HEK293 (cell line): ENCODE results near the gene SFXN3.

Experiments
- EGR2 ChIP-seq: fragments of 450-650 bp; formaldehyde crosslinking; IDR thresholded peaks from 2 replicates; pipeline ENCODE4 v1.5.1; 2016; ENCODE audit warnings: low read depth, missing biosample characterization, missing genetic modification characterization
- KLF9 ChIP-seq: fragments of 450-650 bp; formaldehyde crosslinking; IDR thresholded peaks from 2 replicates; pipeline ENCODE4 v1.5.1; 2016; ENCODE audit warnings: missing biosample characterization, missing genetic modification characterization, low read depth
- MZF1 ChIP-seq: fragments of 450-650 bp; formaldehyde crosslinking; IDR thresholded peaks from 2 replicates; pipeline ENCODE4 v1.5.1; 2017; ENCODE audit warnings: missing biosample characterization, missing genetic modification characterization, borderline replicate concordance
- OSR2 ChIP-seq: fragments of 450-650 bp; formaldehyde crosslinking; IDR thresholded peaks from 2 replicates; pipeline ENCODE4 v1.5.1; 2016; ENCODE audit warnings: missing biosample characterization, missing genetic modification characterization
- SETDB1 ChIP-seq: IDR thresholded peaks from one replicate; pipeline ENCODE4 v1.6.1; 2017; ENCODE audit warnings: mild to moderate bottlenecking, low read length, moderate library complexity, mixed read lengths; ENCODE audit not compliant: insufficient read length
- SP2 ChIP-seq: fragments of 450-650 bp; formaldehyde crosslinking; IDR thresholded peaks from 2 replicates; pipeline ENCODE4 v1.5.1; 2016; ENCODE audit warnings: missing biosample characterization, missing genetic modification characterization
- ZBTB1 ChIP-seq: fragments of 450-650 bp; formaldehyde crosslinking; IDR thresholded peaks from 2 replicates; pipeline ENCODE4 v1.5.1; 2016; ENCODE audit warnings: missing biosample characterization, missing genetic modification characterization
- ZBTB21 ChIP-seq: fragments of 450-650 bp; formaldehyde crosslinking; IDR thresholded peaks from 2 replicates; pipeline ENCODE4 v1.5.1; 2017; ENCODE audit warnings: missing biosample characterization, missing genetic modification characterization
- ZBTB26 ChIP-seq: fragments of 450-650 bp; formaldehyde crosslinking; optimal IDR thresholded peaks from 2 replicates; pipeline ENCODE3; 2016; ENCODE audit warnings: missing biosample characterization, mild to moderate bottlenecking, missing genetic modification characterization
- ZBTB48 ChIP-seq: fragments of 450-650 bp; formaldehyde crosslinking; IDR thresholded peaks from 2 replicates; pipeline ENCODE4 v1.5.1; 2016; ENCODE audit warnings: missing biosample characterization, missing genetic modification characterization
- ZBTB8A ChIP-seq: fragments of 450-650 bp; formaldehyde crosslinking; IDR thresholded peaks from 2 replicates; pipeline ENCODE4 v1.5.1; 2016; ENCODE audit warnings: missing biosample characterization, missing genetic modification characterization
- ZNF184 ChIP-seq: fragments of 450-650 bp; IDR thresholded peaks from 2 replicates; pipeline ENCODE4 v1.5.1; 2018; ENCODE audit warnings: missing biosample characterization, mild to moderate bottlenecking, missing genetic modification characterization
- ZNF19 ChIP-seq: fragments of 450-650 bp; formaldehyde crosslinking; IDR thresholded peaks from 2 replicates; pipeline ENCODE4; 2016; ENCODE audit warnings: missing biosample characterization, missing genetic modification characterization, low read depth
- ZNF211 ChIP-seq: fragments of 450-650 bp; formaldehyde crosslinking; IDR thresholded peaks from 2 replicates; pipeline ENCODE4 v1.5.1; 2016; ENCODE audit warnings: low read depth, missing biosample characterization, missing genetic modification characterization
- ZNF214 ChIP-seq: fragments of 450-650 bp; formaldehyde crosslinking; IDR thresholded peaks from 2 replicates; pipeline ENCODE4 v1.5.1; 2017; ENCODE audit warnings: missing biosample characterization, mild to moderate bottlenecking, missing genetic modification characterization, borderline replicate concordance
- ZNF280D ChIP-seq: fragments of 450-650 bp; formaldehyde crosslinking; IDR thresholded peaks from 2 replicates; pipeline ENCODE4 v1.5.1; 2016; ENCODE audit warnings: missing biosample characterization, missing genetic modification characterization
- ZNF335 ChIP-seq: fragments of 450-650 bp; formaldehyde crosslinking; conservative IDR thresholded peaks from 2 replicates; pipeline ENCODE4 v1.5.1; 2016; ENCODE audit warnings: missing biosample characterization, missing genetic modification characterization
- ZNF341 ChIP-seq: fragments of 450-650 bp; formaldehyde crosslinking; IDR thresholded peaks from 2 replicates; pipeline ENCODE4; 2016; ENCODE audit warnings: low read depth, missing biosample characterization, missing genetic modification characterization
- ZNF37A ChIP-seq: fragments of 450-650 bp; IDR thresholded peaks from 2 replicates; pipeline ENCODE4 v1.5.1; 2018; ENCODE audit warnings: missing biosample characterization, missing genetic modification characterization
- ZNF404 ChIP-seq: fragments of 450-650 bp; formaldehyde crosslinking; IDR thresholded peaks from 2 replicates; pipeline ENCODE4 v1.5.1; 2017; ENCODE audit warnings: missing biosample characterization, missing genetic modification characterization
- ZNF48 ChIP-seq: fragments of 450-650 bp; formaldehyde crosslinking; IDR thresholded peaks from 2 replicates; pipeline ENCODE4 v1.5.1; 2016; ENCODE audit warnings: missing biosample characterization, missing genetic modification characterization
- ZNF514 ChIP-seq: fragments of 450-650 bp; formaldehyde crosslinking; IDR thresholded peaks from 2 replicates; pipeline ENCODE4 v1.5.1; 2016; ENCODE audit warnings: missing biosample characterization, missing genetic modification characterization
- ZNF530 ChIP-seq: fragments of 450-650 bp; formaldehyde crosslinking; IDR thresholded peaks from 2 replicates; pipeline ENCODE4 v1.5.1; 2016; ENCODE audit warnings: low read depth, missing biosample characterization, missing genetic modification characterization
- ZNF596 ChIP-seq: fragments of 450-650 bp; IDR thresholded peaks from 2 replicates; pipeline ENCODE4 v1.5.0; 2018; ENCODE audit warnings: missing biosample characterization, mild to moderate bottlenecking, missing genetic modification characterization, moderate library complexity
- ZNF626 ChIP-seq: fragments of 450-650 bp; sonication (Bioruptor Pico); formaldehyde crosslinking; IDR thresholded peaks from 2 replicates; pipeline ENCODE4 v1.5.1; 2018; ENCODE audit warnings: missing biosample characterization, missing genetic modification characterization, inconsistent platforms
- ZNF704 ChIP-seq: fragments of 450-650 bp; formaldehyde crosslinking; IDR thresholded peaks from 2 replicates; pipeline ENCODE4 v1.5.1; 2016; ENCODE audit warnings: missing biosample characterization, missing genetic modification characterization
- ZNF76 ChIP-seq: fragments of 450-650 bp; formaldehyde crosslinking; IDR thresholded peaks from 2 replicates; pipeline ENCODE4; 2016; ENCODE audit warnings: low read depth, missing biosample characterization, missing genetic modification characterization, borderline replicate concordance
- ZNF768 ChIP-seq: fragments of 450-650 bp; formaldehyde crosslinking; IDR thresholded peaks from 2 replicates; pipeline ENCODE4 v1.5.1; 2018; ENCODE audit warnings: missing biosample characterization, mild to moderate bottlenecking, missing genetic modification characterization
- ZNF776 ChIP-seq: fragments of 450-650 bp; formaldehyde crosslinking; IDR thresholded peaks from 2 replicates; pipeline ENCODE4 v1.5.0; 2017; ENCODE audit warnings: missing biosample characterization, missing genetic modification characterization, borderline replicate concordance
- ZNF792 ChIP-seq: fragments of 450-650 bp; formaldehyde crosslinking; IDR thresholded peaks from 2 replicates; pipeline ENCODE4 v1.5.1; 2016; ENCODE audit warnings: missing biosample characterization, missing genetic modification characterization
- ZNF830 ChIP-seq: fragments of 450-650 bp; IDR thresholded peaks from 2 replicates; pipeline ENCODE4 v1.5.0; 2018; ENCODE audit warnings: missing biosample characterization, missing genetic modification characterization, low read depth, mild to moderate bottlenecking, moderate library complexity
- TF ChIP-seq, protein P1 (sequence below): fragments of 450-650 bp; formaldehyde crosslinking; IDR thresholded peaks from 2 replicates; pipeline ENCODE4 v1.5.1; 2016; ENCODE audit warnings: missing biosample characterization, missing genetic modification characterization

Gene SFXN3

GRCh38 chr10:101063548-101064414 is 32.7 kb downstream of the SFXN3 start (continued):
- TF ChIP-seq ZNF280D (tag by site-specific recombination) (no peak), ZNF768 (no peak), ZNF335 (tag by site-specific recombination) (no peak), ZBTB26 (tag by site-specific recombination) (no peak), ZNF830 (tag by site-specific recombination) (no peak), ZNF214 (tag by site-specific recombination) (no peak), EGR2 (tag by site-specific recombination) (no peak), MZF1 (tag by site-specific recombination) (peak; percentile 95), ZNF792 (no peak), OSR2 (tag by site-specific recombination) (no peak), ZBTB21 (tag by site-specific recombination) (no peak), ZBTB8A (no peak), ZNF341 (peak; percentile 58), ZNF184 (no peak), ZBTB1 (tag by site-specific recombination) (no peak), ZNF19 (no peak), ZNF776 (tag by site-specific recombination) (no peak), ZNF530 (tag by site-specific recombination) (no peak), ZNF704 (tag by site-specific recombination) (no peak), ZNF514 (tag by site-specific recombination) (no peak), SP2 (tag by site-specific recombination) (no peak), ZBTB48 (tag by site-specific recombination) (0 out of 2 replicates have a peak, but pooled peaks have one; percentile 24), ZNF37A (tag by site-specific recombination) (no peak), ZNF76 (tag by site-specific recombination) (no peak), ZNF48 (tag by site-specific recombination) (no peak), ZNF596 (tag by site-specific recombination) (no peak), ZNF211 (tag by site-specific recombination) (no peak), ZNF626 (tag by site-specific recombination) (no peak), SETDB1 (no peak), KLF9 (tag by site-specific recombination) (no peak), ZNF404 (tag by site-specific recombination) (no peak)
- TF ChIP-seq, protein P1, sequence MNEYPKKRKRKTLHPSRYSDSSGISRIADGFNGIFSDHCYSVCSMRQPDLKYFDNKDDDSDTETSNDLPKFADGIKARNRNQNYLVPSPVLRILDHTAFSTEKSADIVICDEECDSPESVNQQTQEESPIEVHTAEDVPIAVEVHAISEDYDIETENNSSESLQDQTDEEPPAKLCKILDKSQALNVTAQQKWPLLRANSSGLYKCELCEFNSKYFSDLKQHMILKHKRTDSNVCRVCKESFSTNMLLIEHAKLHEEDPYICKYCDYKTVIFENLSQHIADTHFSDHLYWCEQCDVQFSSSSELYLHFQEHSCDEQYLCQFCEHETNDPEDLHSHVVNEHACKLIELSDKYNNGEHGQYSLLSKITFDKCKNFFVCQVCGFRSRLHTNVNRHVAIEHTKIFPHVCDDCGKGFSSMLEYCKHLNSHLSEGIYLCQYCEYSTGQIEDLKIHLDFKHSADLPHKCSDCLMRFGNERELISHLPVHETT: no peak
